Measurements from ENCODE around the gene PRDX5. TPM values are rescaled to one million over a fixed set of nuclear protein-coding genes. Genes with fewer than 3 reads are reported as not detected.

Gene PRDX5
- total RNA-seq, 2 donors from 2014 or later: 401 to 435 TPM

- Histone ChIP-seq H3K27ac (no peak overlapping the region), H3K9me3 (no peaks in the 10 kb centered on the region), H3K36me3 (no peaks in the 10 kb centered on the region), H3K4me1 (peaks cover 0 to 42% of the 10 kb centered on the region in 2 donors), H3K27me3 (peaks cover 10 to 19% of the 10 kb centered on the region in 2 donors), H3K4me3 (no peak overlapping the region)
- no peak for TF ChIP-seq CTCF (IDR thresholded peaks at IDR 0.05)
- no peak for DNase-seq (ENCODE audit: low spot score)
Observed at GRCh38 chr11:64288353-64288750, 29.6 kb upstream of the PRDX5 start.

DNA sequence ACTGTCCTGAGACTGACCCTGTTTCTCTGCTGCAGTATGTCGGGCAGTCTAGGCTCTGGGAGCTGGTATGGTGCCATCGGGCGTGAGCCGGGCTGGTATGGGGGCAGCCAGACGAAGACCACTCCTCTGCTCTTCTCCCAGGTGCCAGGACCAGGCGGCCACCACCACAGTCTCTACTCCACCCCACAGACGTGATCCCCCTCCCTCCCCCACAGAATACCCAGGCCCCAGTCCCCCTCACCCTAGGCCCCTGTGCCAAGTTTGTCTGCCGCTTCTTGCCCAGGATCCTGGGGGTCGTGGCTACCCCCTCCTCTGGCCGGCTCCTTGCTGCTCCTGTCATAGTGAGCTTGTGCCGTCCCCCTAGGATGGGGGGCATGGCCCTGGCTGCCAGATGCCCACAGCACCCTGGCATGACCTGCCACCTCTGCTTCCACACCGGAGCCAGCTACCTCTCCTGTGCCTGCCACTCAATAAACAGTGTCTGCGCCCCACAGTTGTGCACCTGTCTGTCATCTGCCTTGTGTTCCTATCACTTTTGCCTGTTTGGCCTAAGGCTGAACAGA lies 28.8 kb upstream of the PRDX5 start:
- TF ChIP-seq CTCF (IDR thresholded peaks at IDR 0.05): no peak
- H3K27ac ChIP-seq: no peak overlapping the region
- no peak overlapping the region for H3K4me3 ChIP-seq
- H3K4me1 ChIP-seq: peaks cover 0 to 35% of the 10 kb centered on the region in 2 donors
- no peaks in the 10 kb centered on the region for H3K36me3 ChIP-seq
- no peaks in the 10 kb centered on the region for H3K9me3 ChIP-seq
- H3K27me3 ChIP-seq: peaks cover 10 to 19% of the 10 kb centered on the region in 2 donors
- no peak for DNase-seq (ENCODE audit: low spot score)

DNA sequence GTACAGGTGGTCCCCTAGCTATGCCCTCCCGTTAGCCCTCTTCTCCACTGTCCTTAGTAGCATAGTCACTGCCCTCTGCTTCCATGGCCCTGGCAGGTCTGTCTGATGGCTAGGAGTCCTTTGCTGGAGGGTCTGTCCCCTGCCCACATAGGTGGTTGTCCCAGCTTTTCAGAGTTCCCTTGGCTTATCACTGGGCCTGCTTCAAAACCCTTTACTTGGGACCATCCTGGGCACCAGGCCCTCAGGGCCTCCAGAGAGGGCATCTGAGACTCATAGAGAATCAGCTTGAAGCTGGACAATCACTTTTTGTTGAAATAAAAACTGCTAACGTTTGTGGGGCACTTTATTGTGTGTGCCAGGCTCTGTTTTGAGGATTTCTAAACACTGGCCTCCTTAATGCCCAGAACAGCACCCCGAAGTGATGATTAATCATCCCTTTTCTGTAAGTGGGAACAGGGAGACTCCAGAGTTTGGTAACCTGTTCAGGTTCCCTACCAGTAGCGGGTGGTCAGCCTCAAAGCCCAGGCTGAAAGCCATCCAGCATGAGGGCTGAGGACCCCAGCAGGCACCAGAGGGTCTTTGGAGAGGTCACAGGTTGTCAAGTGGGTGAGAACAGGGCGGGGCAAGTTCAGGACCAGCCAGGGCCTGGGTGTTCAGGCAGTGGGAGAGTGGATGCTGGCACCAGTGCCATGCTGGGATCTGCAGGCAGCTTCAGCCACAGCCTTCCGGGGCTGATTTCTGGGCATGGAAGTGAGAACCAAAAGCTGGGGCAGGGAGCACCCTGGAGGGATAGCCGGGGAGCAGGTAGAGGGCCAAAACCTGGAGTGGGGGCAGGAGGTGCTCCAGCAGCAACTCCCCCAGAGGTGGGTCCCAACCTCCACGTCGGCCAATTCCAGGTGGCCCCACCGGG lies 27.3 kb upstream of the PRDX5 start:
- TF ChIP-seq CTCF (IDR thresholded peaks at IDR 0.05): no peak
- peaks cover 10 to 19% of the 10 kb centered on the region in 2 donors for H3K27me3 ChIP-seq

DNA sequence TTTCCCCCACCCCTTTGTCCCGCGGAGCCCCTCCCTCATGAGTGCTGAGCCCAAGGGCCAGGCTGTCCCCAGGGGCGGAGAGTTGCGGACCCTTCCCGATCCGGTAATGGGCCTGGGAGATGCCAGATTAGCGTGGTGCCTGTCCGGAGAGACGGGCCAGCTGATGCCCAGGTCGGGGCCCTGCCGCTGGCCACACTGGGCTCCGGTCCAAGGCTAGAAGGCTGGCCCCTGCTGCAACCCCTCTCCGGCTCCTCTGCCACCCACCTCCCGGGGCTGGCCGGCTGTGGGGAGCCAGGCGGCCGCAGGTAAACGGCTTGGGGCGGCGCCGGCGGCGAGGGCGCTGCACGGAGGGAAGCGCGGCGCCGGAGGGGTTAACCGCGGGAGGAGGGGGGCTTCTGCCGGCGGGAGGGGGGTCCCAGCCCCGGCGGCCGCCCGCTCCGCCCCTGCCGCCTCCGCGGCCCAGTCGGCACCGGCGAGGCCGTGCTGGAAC lies 26.6 kb upstream of the PRDX5 start, which contains the start of gene KCNK4:
TSS of gene KCNK4 (plus strand) at position 41 of the 490 bp plus-strand sequence. CDS start 1,717 bp downstream, outside the sequence.
- Histone ChIP-seq H3K9me3 (no peaks in the 10 kb centered on the region), H3K4me1 (peaks cover 0 to 27% of the 10 kb centered on the region in 2 donors), H3K27ac (no peak within 1 kb of the TSS), H3K27me3 (peaks cover 10 to 19% of the 10 kb centered on the region in 2 donors), H3K4me3 (peak within 1 kb of the TSS; percentile 12 to 49), H3K36me3 (no peaks in the 10 kb centered on the region)
- DNase-seq (ENCODE audit: low spot score): no peak
- TF ChIP-seq CTCF (IDR thresholded peaks at IDR 0.05): no peak

More for the DNA sequence above, 27.3 kb upstream of the PRDX5 start:
- H3K36me3 ChIP-seq: no peaks in the 10 kb centered on the region
- peaks cover 0 to 33% of the 10 kb centered on the region in 2 donors for H3K4me1 ChIP-seq
- no peak overlapping the region for H3K27ac ChIP-seq
- H3K9me3 ChIP-seq: no peaks in the 10 kb centered on the region
- DNase-seq (ENCODE audit: low spot score): no peak
- H3K4me3 ChIP-seq: peak overlapping the region in 1 of 2 donors; percentile 49

GRCh38 chr11:64291752-64292459 lies 26.0 kb upstream of the PRDX5 start:
- DNase-seq (ENCODE audit: low spot score): no peak
- Histone ChIP-seq H3K36me3 (no peaks in the 10 kb centered on the region), H3K27ac (no peak overlapping the region), H3K4me1 (peaks cover 0 to 21% of the 10 kb centered on the region in 2 donors), H3K27me3 (peaks cover 13 to 23% of the 10 kb centered on the region in 2 donors), H3K9me3 (no peaks in the 10 kb centered on the region), H3K4me3 (peak overlapping the region in 1 of 2 donors; percentile 49)
- no peak for TF ChIP-seq CTCF (IDR thresholded peaks at IDR 0.05)

Data from right atrium auricular region (tissue), 2 donors.